Neural cell (in vitro differentiated cells): ENCODE results near the gene AGTRAP. TPM values are rescaled to one million over a fixed set of nuclear protein-coding genes. Genes with fewer than 3 reads are reported as not detected.

Source experiments
- H2AFZ ChIP-seq: fragments of 200-600, 300-800 bp; sonication (generic), shearing (Covaris generic); 2 replicates; pipeline ENCODE4 v1.6.0; 2014; ENCODE audit warnings: low read depth, mild to moderate bottlenecking, antibody characterized with exemption, low read length, moderate library complexity
- H3F3A ChIP-seq: fragments of 200-600 bp; shearing (Covaris generic); 2 replicates; pipeline ENCODE4 v1.6.1; 2016; ENCODE audit warnings: mild to moderate bottlenecking, moderate library complexity, mixed read lengths, antibody characterized with exemption, low read length; ENCODE audit not compliant: insufficient read depth, poor library complexity, severe bottlenecking
- H3K27ac ChIP-seq: fragments of 200-600, 300-800 bp; sonication (generic), shearing (Covaris generic); 2 replicates; pipeline ENCODE4 v1.5.1; 2014; ENCODE audit warnings: mild to moderate bottlenecking, low read length, moderate library complexity
- H3K27me3 ChIP-seq: fragments of 300-800, 200-600 bp; sonication (generic), shearing (Covaris generic); 2 replicates; pipeline ENCODE4 v1.6.0; 2014; ENCODE audit warnings: mild to moderate bottlenecking, low read depth, low read length, moderate library complexity; ENCODE audit not compliant: insufficient read depth
- H3K36me3 ChIP-seq: fragments of 300-800, 200-600 bp; sonication (generic), shearing (Covaris generic); 2 replicates; pipeline ENCODE4 v1.5.1; 2014; ENCODE audit warnings: mild to moderate bottlenecking, antibody characterized with exemption, low read length, moderate library complexity; ENCODE audit not compliant: insufficient read depth
- H3K4me2 ChIP-seq: fragments of 300-800, 200-600 bp; sonication (generic), shearing (Covaris generic); 2 replicates; pipeline ENCODE4 v1.6.0; 2014; ENCODE audit warnings: mild to moderate bottlenecking, low read length
- H3K4me3 ChIP-seq: fragments of 300-800, 200-600 bp; sonication (generic), shearing (Covaris generic); 2 replicates; pipeline ENCODE4 v1.5.1; 2014; ENCODE audit warnings: mild to moderate bottlenecking, low read length, moderate library complexity
- H3K79me2 ChIP-seq: fragments of 200-600 bp; shearing (Covaris generic); replicated peaks from 2 replicates; pipeline ENCODE4 v1.6.0; 2014; ENCODE audit warnings: mild to moderate bottlenecking, low read length, moderate library complexity; ENCODE audit not compliant: insufficient read depth
- H3K9ac ChIP-seq: fragments of 300-800, 200-600 bp; sonication (generic), shearing (Covaris generic); 2 replicates; pipeline ENCODE4 v1.6.1; 2016; ENCODE audit warnings: mild to moderate bottlenecking, low read length, mixed read lengths
- H3K9me2 ChIP-seq: fragments of 200-600 bp; shearing (Covaris generic); 2 replicates; pipeline ENCODE4 v1.6.1; 2016; ENCODE audit warnings: mild to moderate bottlenecking, low read length, mixed read lengths; ENCODE audit not compliant: insufficient read depth
- H3K9me3 ChIP-seq: fragments of 200-600, 300-800 bp; sonication (generic), shearing (Covaris generic); 2 replicates; pipeline ENCODE4 v1.6.1; 2016; ENCODE audit warnings: mild to moderate bottlenecking, mixed run types, low read length, moderate library complexity, mixed read lengths
- H4K20me1 ChIP-seq: fragments of 200-600 bp; shearing (Covaris generic); 2 replicates; pipeline ENCODE4 v1.6.1; 2016; ENCODE audit warnings: mild to moderate bottlenecking, mixed run types; ENCODE audit not compliant: insufficient read depth
- EP300 ChIP-seq: fragments of 450-650 bp; conservative IDR thresholded peaks from 2 replicates; pipeline ENCODE4 v1.6.1; 2014; ENCODE audit warnings: antibody characterized with exemption, mild to moderate bottlenecking, moderate library complexity; ENCODE audit not compliant: poor library complexity, severe bottlenecking
- EZH2 ChIP-seq: fragments of 200-600, 300-800 bp; shearing (Covaris generic), sonication (generic); IDR thresholded peaks from 2 replicates; pipeline ENCODE4 v1.6.1; 2014; ENCODE audit warnings: antibody characterized with exemption, low read length, borderline replicate concordance, mild to moderate bottlenecking; ENCODE audit not compliant: insufficient read depth, poor library complexity, severe bottlenecking
- MXI1 ChIP-seq: fragments of 450-650 bp; conservative IDR thresholded peaks from 2 replicates; pipeline ENCODE4 v1.6.1; 2014; ENCODE audit warnings: antibody characterized with exemption, mild to moderate bottlenecking; ENCODE audit not compliant: poor library complexity, severe bottlenecking
- POLR2AphosphoS5 ChIP-seq: IDR thresholded peaks from 2 replicates; pipeline ENCODE4 v1.6.1; 2012
- RAD21 ChIP-seq: fragments of 450-650 bp; conservative IDR thresholded peaks from 2 replicates; pipeline ENCODE4 v1.6.1; 2014; ENCODE audit warnings: antibody characterized with exemption, mild to moderate bottlenecking, moderate library complexity
- SMC3 ChIP-seq: fragments of 450-650 bp; conservative IDR thresholded peaks from 2 replicates; pipeline ENCODE4 v1.6.1; 2014; ENCODE audit warnings: antibody characterized with exemption, mild to moderate bottlenecking, moderate library complexity; ENCODE audit not compliant: poor library complexity
- TAF1 ChIP-seq: IDR thresholded peaks from 2 replicates; pipeline ENCODE4 v1.6.1; 2012; ENCODE audit warnings: low read depth
- polyA plus RNA-seq: library from polyadenylated mRNA; depleted of rRNA; stranded (reverse); fragments of >200 nt; gene quantifications from 2 replicates; pipeline ENCODE4 v1.2.3, GENCODE V29; 2014
- TF ChIP-seq, protein P1 (sequence below): IDR thresholded peaks from 2 replicates; pipeline ENCODE4 v1.6.1; 2012; ENCODE audit warnings: borderline replicate concordance
- TF ChIP-seq, protein P2 (sequence below): fragments of 450-650 bp; IDR thresholded peaks from 2 replicates; pipeline ENCODE4 v1.5.1; 2014; ENCODE audit warnings: antibody characterized with exemption, mild to moderate bottlenecking, moderate library complexity; ENCODE audit not compliant: poor library complexity, severe bottlenecking

Gene AGTRAP
- polyA plus RNA-seq, 1 donor from 2014 or later = 4.4 TPM

DNA sequence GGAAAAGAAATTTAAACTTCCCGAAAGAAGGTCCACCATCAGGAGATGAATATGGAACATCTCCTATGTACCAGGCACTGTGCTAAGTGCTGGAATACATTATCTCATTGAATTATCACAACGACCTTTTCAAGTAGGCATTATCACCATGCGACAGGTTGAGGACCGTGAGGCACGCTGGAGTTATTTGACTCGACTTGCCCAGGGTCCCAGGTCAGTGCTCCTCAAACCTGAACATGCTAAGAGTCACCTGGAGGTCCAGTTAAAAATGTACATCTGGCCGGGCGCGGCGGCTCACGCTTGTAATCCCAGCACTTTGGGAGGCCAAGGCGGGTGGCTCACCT, 15.9 kb upstream of the AGTRAP start:
- Histone ChIP-seq H4K20me1 (no peaks in the 10 kb centered on the region), H3F3A (no peaks in the 10 kb centered on the region), H3K27me3 (no peaks in the 10 kb centered on the region), H3K9me2 (no peaks in the 10 kb centered on the region), H3K9ac (no peak overlapping the region), H2AFZ (no peak overlapping the region), H3K27ac (no peak overlapping the region), H3K4me3 (no peak overlapping the region), H3K4me2 (no peak overlapping the region), H3K9me3 (no peaks in the 10 kb centered on the region), H3K79me2 (no peaks in the 10 kb centered on the region), H3K36me3 (no peaks in the 10 kb centered on the region)
- TF ChIP-seq POLR2AphosphoS5 = no peak
- TF ChIP-seq SMC3 = peak; percentile 3
- TF ChIP-seq RAD21 = no peak
- TF ChIP-seq EZH2 = no peak
- TF ChIP-seq, protein P1, sequence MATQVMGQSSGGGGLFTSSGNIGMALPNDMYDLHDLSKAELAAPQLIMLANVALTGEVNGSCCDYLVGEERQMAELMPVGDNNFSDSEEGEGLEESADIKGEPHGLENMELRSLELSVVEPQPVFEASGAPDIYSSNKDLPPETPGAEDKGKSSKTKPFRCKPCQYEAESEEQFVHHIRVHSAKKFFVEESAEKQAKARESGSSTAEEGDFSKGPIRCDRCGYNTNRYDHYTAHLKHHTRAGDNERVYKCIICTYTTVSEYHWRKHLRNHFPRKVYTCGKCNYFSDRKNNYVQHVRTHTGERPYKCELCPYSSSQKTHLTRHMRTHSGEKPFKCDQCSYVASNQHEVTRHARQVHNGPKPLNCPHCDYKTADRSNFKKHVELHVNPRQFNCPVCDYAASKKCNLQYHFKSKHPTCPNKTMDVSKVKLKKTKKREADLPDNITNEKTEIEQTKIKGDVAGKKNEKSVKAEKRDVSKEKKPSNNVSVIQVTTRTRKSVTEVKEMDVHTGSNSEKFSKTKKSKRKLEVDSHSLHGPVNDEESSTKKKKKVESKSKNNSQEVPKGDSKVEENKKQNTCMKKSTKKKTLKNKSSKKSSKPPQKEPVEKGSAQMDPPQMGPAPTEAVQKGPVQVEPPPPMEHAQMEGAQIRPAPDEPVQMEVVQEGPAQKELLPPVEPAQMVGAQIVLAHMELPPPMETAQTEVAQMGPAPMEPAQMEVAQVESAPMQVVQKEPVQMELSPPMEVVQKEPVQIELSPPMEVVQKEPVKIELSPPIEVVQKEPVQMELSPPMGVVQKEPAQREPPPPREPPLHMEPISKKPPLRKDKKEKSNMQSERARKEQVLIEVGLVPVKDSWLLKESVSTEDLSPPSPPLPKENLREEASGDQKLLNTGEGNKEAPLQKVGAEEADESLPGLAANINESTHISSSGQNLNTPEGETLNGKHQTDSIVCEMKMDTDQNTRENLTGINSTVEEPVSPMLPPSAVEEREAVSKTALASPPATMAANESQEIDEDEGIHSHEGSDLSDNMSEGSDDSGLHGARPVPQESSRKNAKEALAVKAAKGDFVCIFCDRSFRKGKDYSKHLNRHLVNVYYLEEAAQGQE = no peak
- TF ChIP-seq TAF1 = no peak
- no peak for TF ChIP-seq MXI1

DNA sequence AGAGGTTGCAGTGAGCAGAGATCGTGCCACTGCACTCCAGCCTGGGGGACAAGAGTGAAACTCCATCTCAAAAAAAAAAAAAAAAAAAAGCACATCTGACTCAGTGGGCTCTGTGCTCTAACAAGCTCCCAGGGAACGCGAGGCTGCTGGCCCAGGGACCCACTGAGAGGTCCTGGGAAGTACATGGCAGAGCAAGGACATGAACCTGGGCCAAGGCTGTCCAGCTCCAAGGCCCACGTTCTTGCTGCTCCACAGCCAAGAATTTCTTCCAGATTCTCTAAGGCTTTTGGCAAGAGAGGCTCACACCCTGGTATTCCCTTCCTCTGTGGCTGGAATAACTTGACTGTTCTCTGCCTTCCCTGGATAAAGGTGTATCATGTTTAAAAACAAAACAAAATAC, 15.4 kb upstream of the AGTRAP start:
- TF ChIP-seq SMC3 (no peak), MXI1 (no peak), EP300 (no peak), EZH2 (no peak), RAD21 (no peak), TAF1 (no peak), POLR2AphosphoS5 (no peak)
- TF ChIP-seq, protein P2, sequence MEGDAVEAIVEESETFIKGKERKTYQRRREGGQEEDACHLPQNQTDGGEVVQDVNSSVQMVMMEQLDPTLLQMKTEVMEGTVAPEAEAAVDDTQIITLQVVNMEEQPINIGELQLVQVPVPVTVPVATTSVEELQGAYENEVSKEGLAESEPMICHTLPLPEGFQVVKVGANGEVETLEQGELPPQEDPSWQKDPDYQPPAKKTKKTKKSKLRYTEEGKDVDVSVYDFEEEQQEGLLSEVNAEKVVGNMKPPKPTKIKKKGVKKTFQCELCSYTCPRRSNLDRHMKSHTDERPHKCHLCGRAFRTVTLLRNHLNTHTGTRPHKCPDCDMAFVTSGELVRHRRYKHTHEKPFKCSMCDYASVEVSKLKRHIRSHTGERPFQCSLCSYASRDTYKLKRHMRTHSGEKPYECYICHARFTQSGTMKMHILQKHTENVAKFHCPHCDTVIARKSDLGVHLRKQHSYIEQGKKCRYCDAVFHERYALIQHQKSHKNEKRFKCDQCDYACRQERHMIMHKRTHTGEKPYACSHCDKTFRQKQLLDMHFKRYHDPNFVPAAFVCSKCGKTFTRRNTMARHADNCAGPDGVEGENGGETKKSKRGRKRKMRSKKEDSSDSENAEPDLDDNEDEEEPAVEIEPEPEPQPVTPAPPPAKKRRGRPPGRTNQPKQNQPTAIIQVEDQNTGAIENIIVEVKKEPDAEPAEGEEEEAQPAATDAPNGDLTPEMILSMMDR = no peak
- TF ChIP-seq, protein P1 = no peak
- Histone ChIP-seq H3K4me3 (no peak overlapping the region), H3K27me3 (no peaks in the 10 kb centered on the region), H3K36me3 (no peaks in the 10 kb centered on the region), H2AFZ (no peak overlapping the region), H3K79me2 (no peaks in the 10 kb centered on the region), H3K4me2 (no peak overlapping the region), H3K9ac (no peak overlapping the region), H3K9me2 (no peaks in the 10 kb centered on the region), H3K27ac (no peak overlapping the region), H3K9me3 (no peaks in the 10 kb centered on the region), H4K20me1 (no peaks in the 10 kb centered on the region), H3F3A (no peaks in the 10 kb centered on the region)
